ENCODE measurements around the gene RD3L. TPM values are rescaled to one million over a fixed set of nuclear protein-coding genes. Genes with fewer than 3 reads are reported as not detected.
"Not testable (repeated sequence)": the region's sequence is repeated elsewhere in the genome, so short reads cannot be mapped to it uniquely, and the experiment has no call there.

The RD3L gene
- not detected for total RNA-seq

DNA sequence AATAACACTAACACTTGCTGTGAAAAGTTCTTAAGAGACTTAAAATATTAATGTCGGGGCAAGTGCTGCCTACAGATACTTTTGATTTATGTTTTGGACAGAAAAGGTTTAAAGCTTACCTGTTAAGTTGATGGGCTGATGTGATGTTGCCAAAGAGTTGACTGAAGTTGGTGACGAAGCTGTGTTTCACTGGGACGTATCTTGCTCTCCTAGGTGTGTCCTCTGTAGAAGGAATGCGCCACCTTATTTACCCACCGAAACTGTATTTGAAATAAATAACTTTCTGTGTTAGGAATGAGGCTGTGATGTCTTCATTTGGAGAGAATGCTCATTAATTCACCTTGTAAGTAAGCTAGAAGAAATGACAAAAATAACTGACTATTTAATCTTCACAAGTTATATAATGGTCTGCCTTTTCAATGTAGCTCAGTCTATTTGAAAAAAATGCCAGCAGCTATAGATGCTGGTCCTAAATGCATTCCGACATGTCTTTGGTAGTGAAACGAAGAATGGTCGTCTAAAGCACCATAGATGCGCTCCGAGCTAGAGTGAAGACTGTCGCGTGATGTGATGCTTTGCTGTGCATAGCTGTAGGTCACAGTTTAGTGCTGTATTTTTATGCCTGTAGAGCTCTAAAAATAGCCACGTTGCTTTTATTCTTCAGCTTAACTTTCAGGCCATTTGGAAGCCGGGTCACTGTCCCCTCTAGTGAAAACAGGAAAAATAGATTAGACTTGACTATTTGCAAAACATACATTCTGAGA, at the start of gene RD3L:
Gene RD3L, minus strand, starts transcription at position 557 of the 764 bp plus-strand sequence. CDS start 834 bp downstream, outside the sequence.
- no peak within 1 kb of the TSS for H3K4me3 ChIP-seq (ENCODE audit: low read depth, poor library complexity, severe bottlenecking)
- no peak for TF ChIP-seq POLR2A (IDR thresholded peaks at IDR 0.05)
- TF ChIP-seq, protein P1, sequence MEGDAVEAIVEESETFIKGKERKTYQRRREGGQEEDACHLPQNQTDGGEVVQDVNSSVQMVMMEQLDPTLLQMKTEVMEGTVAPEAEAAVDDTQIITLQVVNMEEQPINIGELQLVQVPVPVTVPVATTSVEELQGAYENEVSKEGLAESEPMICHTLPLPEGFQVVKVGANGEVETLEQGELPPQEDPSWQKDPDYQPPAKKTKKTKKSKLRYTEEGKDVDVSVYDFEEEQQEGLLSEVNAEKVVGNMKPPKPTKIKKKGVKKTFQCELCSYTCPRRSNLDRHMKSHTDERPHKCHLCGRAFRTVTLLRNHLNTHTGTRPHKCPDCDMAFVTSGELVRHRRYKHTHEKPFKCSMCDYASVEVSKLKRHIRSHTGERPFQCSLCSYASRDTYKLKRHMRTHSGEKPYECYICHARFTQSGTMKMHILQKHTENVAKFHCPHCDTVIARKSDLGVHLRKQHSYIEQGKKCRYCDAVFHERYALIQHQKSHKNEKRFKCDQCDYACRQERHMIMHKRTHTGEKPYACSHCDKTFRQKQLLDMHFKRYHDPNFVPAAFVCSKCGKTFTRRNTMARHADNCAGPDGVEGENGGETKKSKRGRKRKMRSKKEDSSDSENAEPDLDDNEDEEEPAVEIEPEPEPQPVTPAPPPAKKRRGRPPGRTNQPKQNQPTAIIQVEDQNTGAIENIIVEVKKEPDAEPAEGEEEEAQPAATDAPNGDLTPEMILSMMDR (IDR thresholded peaks at IDR 0.05): no peak
- no peak for DNase-seq (ENCODE audit: low spot score in 2 of 2)
- WGBS, 2 donors: 71 to 75% methylated on average over 14 of the region's 14 CpGs
- intact Hi-C loops (cut with DNase I; ENCODE audit: low total_unique reads): no loop called here

DNA sequence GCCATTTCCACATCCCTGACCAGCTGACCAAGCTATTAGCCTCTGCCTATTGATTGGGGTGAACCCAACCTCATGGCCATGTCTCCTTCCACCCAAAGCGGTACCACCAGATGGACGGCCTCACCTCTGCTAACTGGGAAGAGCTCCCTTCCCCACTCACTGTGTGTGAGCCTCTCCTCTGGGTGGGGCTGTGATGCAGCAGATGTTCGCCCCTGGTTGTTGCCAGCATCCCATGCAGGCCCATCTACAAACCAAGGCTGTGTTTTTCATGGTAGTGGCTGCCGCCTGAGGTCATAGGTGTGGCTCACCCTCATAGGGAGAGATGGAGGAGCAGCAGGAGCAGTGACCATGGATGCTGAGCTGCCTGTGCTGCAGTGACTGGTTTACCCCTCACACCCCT, 47.6 kb upstream of the RD3L start:
- TF ChIP-seq, protein P1 (IDR thresholded peaks at IDR 0.05): no peak
- no peak for TF ChIP-seq POLR2A (IDR thresholded peaks at IDR 0.05)
- DNase-seq (ENCODE audit: low spot score in 2 of 2): no peak
- intact Hi-C loops (cut with DNase I; ENCODE audit: low total_unique reads): no loop called here
- WGBS, 2 donors: 89 to 95% methylated on average over 4 of the region's 4 CpGs
- no peak overlapping the region for H3K4me3 ChIP-seq (ENCODE audit: low read depth, poor library complexity, severe bottlenecking)

DNA sequence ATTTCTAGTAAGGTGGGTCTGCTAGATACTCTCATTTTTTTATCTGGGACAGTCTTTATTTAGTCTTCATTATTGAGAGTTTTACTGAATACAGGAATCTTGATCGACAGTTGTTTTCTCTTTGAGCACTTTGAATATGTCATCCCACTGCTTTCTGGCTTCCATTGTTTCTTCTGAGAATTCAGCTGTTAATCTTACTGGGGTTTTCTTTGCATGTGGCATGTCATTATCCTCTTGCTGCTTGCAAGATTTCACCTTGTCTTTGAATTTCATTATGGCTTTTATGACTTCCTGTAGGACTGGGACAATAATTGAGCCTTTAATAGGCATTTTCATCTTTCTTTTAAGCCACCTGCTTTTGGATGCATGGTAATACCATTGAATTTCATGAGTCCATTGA, 46.7 kb upstream of the RD3L start:
- intact Hi-C loops (cut with DNase I; ENCODE audit: low total_unique reads): no loop called here
- TF ChIP-seq POLR2A (IDR thresholded peaks at IDR 0.05): no peak
- TF ChIP-seq, protein P1 (IDR thresholded peaks at IDR 0.05): no peak
- no peak for DNase-seq (ENCODE audit: low spot score in 2 of 2)
- WGBS, 2 donors: 100% methylated on average over 1 of the region's 1 CpG
- H3K4me3 ChIP-seq (ENCODE audit: low read depth, poor library complexity, severe bottlenecking): no peak overlapping the region

DNA sequence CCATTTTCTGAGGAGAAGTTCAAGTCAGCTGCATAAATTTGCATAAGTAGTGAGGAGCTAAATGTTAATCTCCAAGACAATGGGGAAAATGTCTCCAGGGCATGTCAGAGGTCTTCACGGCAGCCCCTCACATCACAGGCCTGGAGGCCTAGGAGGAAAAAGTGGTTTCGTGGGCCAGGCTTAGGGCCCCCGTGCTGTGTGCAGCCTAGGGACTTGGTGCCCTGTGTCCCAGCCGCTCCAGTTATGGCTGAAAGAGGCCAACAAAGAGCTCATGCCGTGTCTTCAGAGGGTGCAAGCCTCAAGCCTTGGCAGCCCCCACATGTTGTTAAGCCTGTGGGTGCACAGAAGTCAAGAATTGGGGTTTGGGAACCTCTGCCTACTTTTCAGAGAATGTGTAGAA, 41.9 kb upstream of the RD3L start:
- 86 to 89% methylated on average over 5 of the region's 5 CpGs for WGBS, 2 donors
- no peak for DNase-seq (ENCODE audit: low spot score in 2 of 2)
- H3K4me3 ChIP-seq (ENCODE audit: low read depth, poor library complexity, severe bottlenecking): no peak overlapping the region
- TF ChIP-seq, protein P1 (IDR thresholded peaks at IDR 0.05): no peak
- no peak for TF ChIP-seq POLR2A (IDR thresholded peaks at IDR 0.05)
- intact Hi-C loops (cut with DNase I; ENCODE audit: low total_unique reads): no loop called here

DNA sequence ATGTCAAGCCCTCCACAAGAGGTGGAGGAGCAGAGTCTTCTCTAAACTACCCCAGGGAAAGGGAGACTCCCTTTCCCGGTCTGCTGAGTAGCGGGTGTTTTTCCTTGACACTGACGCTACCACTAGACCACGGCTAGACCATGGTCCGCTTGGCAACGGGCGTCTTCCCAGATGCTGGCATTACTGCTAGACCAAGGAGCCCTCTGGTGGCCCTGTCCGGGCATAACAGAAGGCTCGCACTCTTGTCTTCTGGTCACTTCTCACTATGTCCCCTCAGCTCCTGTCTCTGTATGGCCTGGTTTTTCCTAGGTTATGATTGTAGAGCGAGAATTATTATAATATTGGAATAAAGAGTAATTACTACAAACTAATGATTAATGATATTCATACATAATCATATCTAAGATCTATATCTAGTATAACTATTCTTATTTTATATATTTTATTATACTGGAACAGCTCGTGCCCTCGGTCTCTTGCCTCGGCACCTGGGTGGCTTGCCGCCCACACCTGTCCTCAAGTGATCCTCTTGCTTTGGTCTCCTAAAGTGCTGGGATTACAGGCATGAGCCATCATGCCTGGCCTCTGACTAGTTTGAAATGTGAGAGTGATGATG, 38.4 kb upstream of the RD3L start:
- peak in 1 of 2 donors; percentile 22 for DNase-seq (ENCODE audit: low spot score in 2 of 2)
- intact Hi-C loops (cut with DNase I; ENCODE audit: low total_unique reads); H3K4me3 ChIP-seq (ENCODE audit: low read depth, poor library complexity, severe bottlenecking): not testable (repeated sequence)
- WGBS, 2 donors: 51 to 60% methylated on average over 10 to 14 of the region's 14 CpGs
- TF ChIP-seq, protein P1 (IDR thresholded peaks at IDR 0.05): peak in 1 of 3 donors; percentile 34

All from lower leg skin (tissue), 4 donors.